Measurements from ENCODE around the gene DALRD3.

DALRD3 gene

DNA sequence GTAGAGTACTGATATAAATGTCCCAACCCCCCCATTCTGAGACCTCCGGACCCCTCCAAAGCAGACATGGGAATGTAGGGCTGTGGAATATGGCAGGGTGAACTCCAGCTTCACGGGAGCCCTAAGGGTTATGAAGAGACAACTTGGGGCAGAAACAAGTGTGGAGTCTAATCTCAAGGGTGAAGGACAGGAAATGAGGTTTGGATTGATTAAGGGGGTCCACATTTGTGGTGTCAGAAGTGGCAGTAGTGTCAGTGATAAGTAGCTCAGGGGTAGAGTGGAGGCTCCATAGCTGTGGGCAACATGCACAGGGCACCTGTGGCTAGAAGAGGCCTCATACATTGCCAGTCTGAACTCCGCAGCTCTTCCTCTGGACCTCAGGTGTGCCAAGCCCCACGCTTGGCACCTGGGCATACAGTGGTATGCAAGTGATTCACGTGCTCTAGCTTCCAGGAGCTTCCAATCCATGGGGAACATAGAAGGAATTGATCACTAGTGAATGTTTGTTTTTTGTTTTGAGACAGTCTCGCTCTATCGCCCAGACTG, 32.5 kb downstream of the DALRD3 start:
- no peak for DNase-seq (ENCODE audit: low read depth)
- TF ChIP-seq, protein P1, sequence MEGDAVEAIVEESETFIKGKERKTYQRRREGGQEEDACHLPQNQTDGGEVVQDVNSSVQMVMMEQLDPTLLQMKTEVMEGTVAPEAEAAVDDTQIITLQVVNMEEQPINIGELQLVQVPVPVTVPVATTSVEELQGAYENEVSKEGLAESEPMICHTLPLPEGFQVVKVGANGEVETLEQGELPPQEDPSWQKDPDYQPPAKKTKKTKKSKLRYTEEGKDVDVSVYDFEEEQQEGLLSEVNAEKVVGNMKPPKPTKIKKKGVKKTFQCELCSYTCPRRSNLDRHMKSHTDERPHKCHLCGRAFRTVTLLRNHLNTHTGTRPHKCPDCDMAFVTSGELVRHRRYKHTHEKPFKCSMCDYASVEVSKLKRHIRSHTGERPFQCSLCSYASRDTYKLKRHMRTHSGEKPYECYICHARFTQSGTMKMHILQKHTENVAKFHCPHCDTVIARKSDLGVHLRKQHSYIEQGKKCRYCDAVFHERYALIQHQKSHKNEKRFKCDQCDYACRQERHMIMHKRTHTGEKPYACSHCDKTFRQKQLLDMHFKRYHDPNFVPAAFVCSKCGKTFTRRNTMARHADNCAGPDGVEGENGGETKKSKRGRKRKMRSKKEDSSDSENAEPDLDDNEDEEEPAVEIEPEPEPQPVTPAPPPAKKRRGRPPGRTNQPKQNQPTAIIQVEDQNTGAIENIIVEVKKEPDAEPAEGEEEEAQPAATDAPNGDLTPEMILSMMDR (IDR thresholded peaks at IDR 0.05; ENCODE audit: low read depth, low read length) = no peak
- TF ChIP-seq POLR2A (IDR thresholded peaks at IDR 0.05; ENCODE audit: extremely low read depth, insufficient read length) = no peak
- no peak for TF ChIP-seq MYC (IDR thresholded peaks at IDR 0.05; ENCODE audit: low read depth, low read length)
- TF ChIP-seq, protein P2, sequence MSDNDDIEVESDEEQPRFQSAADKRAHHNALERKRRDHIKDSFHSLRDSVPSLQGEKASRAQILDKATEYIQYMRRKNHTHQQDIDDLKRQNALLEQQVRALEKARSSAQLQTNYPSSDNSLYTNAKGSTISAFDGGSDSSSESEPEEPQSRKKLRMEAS (IDR thresholded peaks at IDR 0.05; ENCODE audit: low read depth, low read length) = no peak

DNA sequence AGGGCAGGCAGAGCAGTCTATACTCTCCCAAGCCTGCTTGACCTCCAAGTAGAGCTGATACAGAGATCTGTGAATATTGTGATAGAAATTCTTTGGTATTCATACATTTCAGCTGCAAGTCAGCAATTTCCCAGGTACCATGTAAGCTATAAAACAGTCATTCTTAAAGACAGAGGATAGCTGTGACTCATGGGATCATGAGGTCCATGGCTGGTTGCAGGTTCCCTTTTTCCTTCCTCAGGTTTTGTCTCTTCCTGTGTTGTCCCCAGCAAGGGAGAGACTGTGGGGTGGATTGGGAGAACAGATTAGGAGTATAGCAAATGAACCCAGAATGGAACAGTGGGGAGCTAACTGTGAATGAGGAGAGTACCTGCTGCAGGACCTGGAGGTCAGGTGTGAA, 33.7 kb downstream of the DALRD3 start:
- no peak overlapping the region for H3K4me3 ChIP-seq (ENCODE audit: low read depth, low read length)
- TF ChIP-seq MYC (IDR thresholded peaks at IDR 0.05; ENCODE audit: low read depth, low read length) (no peak), POLR2A (IDR thresholded peaks at IDR 0.05; ENCODE audit: extremely low read depth, insufficient read length) (no peak)
- TF ChIP-seq, protein P2 (IDR thresholded peaks at IDR 0.05; ENCODE audit: low read depth, low read length) = no peak
- TF ChIP-seq, protein P1 (IDR thresholded peaks at IDR 0.05; ENCODE audit: low read depth, low read length) = no peak
- no peak for DNase-seq (ENCODE audit: low read depth)

More for the DNA sequence above, 32.5 kb downstream of the DALRD3 start:
- H3K4me3 ChIP-seq (ENCODE audit: low read depth, low read length) = no peak overlapping the region

DNA sequence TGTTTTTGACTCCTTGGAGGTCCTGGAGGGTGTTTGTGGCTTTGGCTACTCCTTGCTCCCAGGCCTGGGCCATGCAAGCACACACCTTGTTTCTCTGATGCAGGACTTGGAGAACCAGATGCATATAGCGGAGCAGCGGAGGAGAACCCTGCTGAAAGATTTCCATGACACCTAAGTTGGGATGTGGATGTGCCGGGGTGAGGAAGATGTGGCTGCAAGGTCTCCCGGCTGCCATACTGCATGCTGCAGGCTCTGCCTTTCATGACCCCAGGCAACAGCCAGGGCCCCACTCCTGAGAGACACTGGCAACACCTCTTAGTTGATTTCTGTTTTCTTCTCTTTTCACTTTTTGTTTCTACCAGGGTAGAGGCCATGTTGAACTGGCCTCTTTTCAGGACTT, 35.3 kb downstream of the DALRD3 start:
- no peak for DNase-seq (ENCODE audit: low read depth)
- no peak for TF ChIP-seq POLR2A (IDR thresholded peaks at IDR 0.05; ENCODE audit: extremely low read depth, insufficient read length)
- no peak for TF ChIP-seq MYC (IDR thresholded peaks at IDR 0.05; ENCODE audit: low read depth, low read length)
- TF ChIP-seq, protein P2 (IDR thresholded peaks at IDR 0.05; ENCODE audit: low read depth, low read length) = no peak
- TF ChIP-seq, protein P1 (IDR thresholded peaks at IDR 0.05; ENCODE audit: low read depth, low read length) = no peak
- no peak overlapping the region for H3K4me3 ChIP-seq (ENCODE audit: low read depth, low read length)

DNA sequence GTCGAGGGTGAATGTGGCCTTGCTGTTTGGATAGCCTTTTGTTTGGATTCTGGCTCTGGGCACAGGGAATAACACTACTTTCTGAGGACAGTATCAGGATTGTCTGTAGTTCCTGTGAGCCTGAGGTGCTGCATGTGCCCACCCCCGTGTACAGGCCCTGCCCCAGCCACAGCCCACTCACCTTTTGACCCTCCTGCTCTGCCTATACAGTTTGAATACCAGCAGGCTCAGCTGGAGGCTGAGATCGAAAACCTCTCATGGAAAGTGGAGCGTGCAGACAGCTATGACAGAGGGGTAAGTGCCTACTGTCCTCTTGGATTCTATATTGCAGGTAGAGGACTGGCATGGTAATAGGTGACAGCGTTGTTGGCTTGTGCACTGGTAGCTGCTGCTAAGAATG, 35.7 kb downstream of the DALRD3 start:
- no peak overlapping the region for H3K4me3 ChIP-seq (ENCODE audit: low read depth, low read length)
- DNase-seq (ENCODE audit: low read depth) = no peak
- TF ChIP-seq, protein P2 (IDR thresholded peaks at IDR 0.05; ENCODE audit: low read depth, low read length) = no peak
- TF ChIP-seq POLR2A (IDR thresholded peaks at IDR 0.05; ENCODE audit: extremely low read depth, insufficient read length) = no peak
- TF ChIP-seq MYC (IDR thresholded peaks at IDR 0.05; ENCODE audit: low read depth, low read length) = no peak
- TF ChIP-seq, protein P1 (IDR thresholded peaks at IDR 0.05; ENCODE audit: low read depth, low read length) = no peak

DNA sequence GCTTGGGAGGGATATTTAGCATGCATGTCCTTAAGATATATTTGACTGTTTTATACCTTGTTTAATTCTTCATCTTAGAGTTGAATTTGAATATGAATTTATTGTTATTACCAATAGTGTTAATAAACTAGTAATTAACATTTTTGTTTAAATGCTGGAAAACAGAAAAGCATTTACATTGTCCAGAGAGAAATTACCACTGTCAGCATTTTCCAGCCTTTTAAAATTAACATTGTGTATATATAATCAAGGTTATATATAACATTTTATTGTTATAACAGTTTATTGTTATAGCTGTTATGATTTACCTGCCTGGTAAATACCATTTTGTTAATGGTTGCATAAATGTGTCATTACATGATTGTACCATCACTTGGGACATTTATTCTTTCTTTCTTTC, 36.4 kb downstream of the DALRD3 start:
- no peak overlapping the region for H3K4me3 ChIP-seq (ENCODE audit: low read depth, low read length)
- TF ChIP-seq MYC (IDR thresholded peaks at IDR 0.05; ENCODE audit: low read depth, low read length) (no peak), POLR2A (IDR thresholded peaks at IDR 0.05; ENCODE audit: extremely low read depth, insufficient read length) (no peak)
- DNase-seq (ENCODE audit: low read depth) = no peak

DNA sequence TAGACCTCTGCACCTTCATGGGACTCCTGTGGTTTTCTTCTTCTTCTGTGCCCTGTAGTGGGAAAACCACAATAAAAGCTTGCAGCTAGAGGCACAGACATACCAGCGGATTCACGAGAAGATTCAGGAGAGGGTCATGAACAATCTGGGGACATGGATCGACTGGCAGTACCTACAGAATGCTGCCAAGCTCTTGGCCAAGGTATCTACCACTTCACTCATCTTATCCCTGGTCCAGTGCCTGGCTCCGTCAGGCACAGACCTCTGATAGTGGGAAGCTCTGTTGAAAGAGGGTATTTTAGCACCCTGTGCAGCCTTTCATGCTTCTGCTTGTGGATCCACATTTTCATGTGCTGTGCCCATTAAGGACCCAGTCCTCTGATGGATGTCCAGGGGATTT, 38.1 kb downstream of the DALRD3 start:
- TF ChIP-seq, protein P2 (IDR thresholded peaks at IDR 0.05; ENCODE audit: low read depth, low read length) = no peak
- TF ChIP-seq POLR2A (IDR thresholded peaks at IDR 0.05; ENCODE audit: extremely low read depth, insufficient read length) (no peak), MYC (IDR thresholded peaks at IDR 0.05; ENCODE audit: low read depth, low read length) (no peak)
- TF ChIP-seq, protein P1 (IDR thresholded peaks at IDR 0.05; ENCODE audit: low read depth, low read length) = no peak
- no peak for DNase-seq (ENCODE audit: low read depth)
- no peak overlapping the region for H3K4me3 ChIP-seq (ENCODE audit: low read depth, low read length)

Data from NB4 (cell line).